Common myeloid progenitor, CD34-positive (primary cell): ENCODE measurements around the gene KCNJ10.

ENCODE experiments used
- CTCF ChIA-PET: fragments of 350-600 bp; sonication (Branson Sonifier 250); formaldehyde crosslinking; loops from one replicate; lab custom pipeline; 2021; ENCODE audit warnings: antibody characterized with exemption; lab: Charles Lee
- POLR2A ChIA-PET: fragments of 350-600 bp; sonication (Branson Sonifier 250); formaldehyde crosslinking; loops from one replicate; lab custom pipeline; 2021; ENCODE audit warnings: antibody characterized with exemption; lab: Charles Lee
- DNase-seq, 3 donors: peaks; one replicate each; pipeline versions ENCODE4 v3.0.0 to v3.0.0-alpha.2; 2013
- H3K27ac ChIP-seq, 2 experiments: 1 replicate in 1 of 2; 2 replicates in 1 of 2; pipeline ENCODE4 v1.7.0; 2013; ENCODE audit warnings: inconsistent platforms in 2 of 2, low read length in 2 of 2, mild to moderate bottlenecking in 2 of 2, low read depth in 1 of 2, moderate library complexity in 1 of 2; ENCODE audit not compliant: severe bottlenecking in 2 of 2, insufficient read depth in 1 of 2, poor library complexity in 1 of 2
- H3K27me3 ChIP-seq, 5 experiments: replicated peaks in 2 of 5; 1 replicate in 3 of 5; 2 replicates in 2 of 5; pipeline versions ENCODE4 v1.6.1 to v1.7.0; 2013; ENCODE audit warnings: low read length in 4 of 5, mild to moderate bottlenecking in 2 of 5, moderate library complexity in 2 of 5, inconsistent platforms in 1 of 5; ENCODE audit not compliant: insufficient read depth in 5 of 5, control insufficient read depth in 4 of 5
- H3K36me3 ChIP-seq, 4 experiments: 1 replicate in 2 of 4; 2 replicates in 2 of 4; pipeline versions ENCODE4 v1.6.1 to v1.7.0; 2013; ENCODE audit warnings: low read length in 3 of 4, control low read depth in 1 of 4, mild to moderate bottlenecking in 1 of 4; ENCODE audit not compliant: control insufficient read depth in 4 of 4, insufficient read depth in 4 of 4
- H3K4me1 ChIP-seq, 4 experiments: 1 replicate in 3 of 4; 2 replicates in 1 of 4; pipeline versions ENCODE4 v1.6.1 to v1.7.1; 2013; ENCODE audit warnings: low read length in 3 of 4, mild to moderate bottlenecking in 3 of 4, control low read depth in 1 of 4, inconsistent platforms in 1 of 4, moderate library complexity in 1 of 4; ENCODE audit not compliant: control insufficient read depth in 4 of 4, insufficient read depth in 4 of 4; ENCODE audit errors: control extremely low read depth in 1 of 4
- H3K4me3 ChIP-seq, 7 experiments: 1 replicate in 4 of 7; 2 replicates in 3 of 7; pipeline versions ENCODE4 v1.5.1 to v1.7.0; 2013; ENCODE audit warnings: mild to moderate bottlenecking in 7 of 7, low read length in 6 of 7, moderate library complexity in 6 of 7, inconsistent platforms in 2 of 7, low read depth in 2 of 7, control low read depth in 1 of 7; ENCODE audit not compliant: insufficient read depth in 4 of 7, control insufficient read depth in 1 of 7; ENCODE audit errors: extremely low read depth in 1 of 7
- H3K9me3 ChIP-seq, 5 experiments: 1 replicate in 4 of 5; 2 replicates in 1 of 5; pipeline versions ENCODE4 v1.6.1 to v1.7.1; 2013; ENCODE audit warnings: low read length in 4 of 5, mild to moderate bottlenecking in 2 of 5, inconsistent platforms in 1 of 5, low read depth in 1 of 5, moderate library complexity in 1 of 5; ENCODE audit not compliant: control insufficient read depth in 4 of 5, insufficient read depth in 2 of 5; ENCODE audit errors: control extremely low read depth in 1 of 5
- WGBS: methylation state at CpG from one replicate; pipeline ENCODE4 v1.1.5; 2013; ENCODE audit not compliant: insufficient coverage; 5-methylcytosine and 5-hydroxymethylcytosine counted together

The KCNJ10 gene

DNA sequence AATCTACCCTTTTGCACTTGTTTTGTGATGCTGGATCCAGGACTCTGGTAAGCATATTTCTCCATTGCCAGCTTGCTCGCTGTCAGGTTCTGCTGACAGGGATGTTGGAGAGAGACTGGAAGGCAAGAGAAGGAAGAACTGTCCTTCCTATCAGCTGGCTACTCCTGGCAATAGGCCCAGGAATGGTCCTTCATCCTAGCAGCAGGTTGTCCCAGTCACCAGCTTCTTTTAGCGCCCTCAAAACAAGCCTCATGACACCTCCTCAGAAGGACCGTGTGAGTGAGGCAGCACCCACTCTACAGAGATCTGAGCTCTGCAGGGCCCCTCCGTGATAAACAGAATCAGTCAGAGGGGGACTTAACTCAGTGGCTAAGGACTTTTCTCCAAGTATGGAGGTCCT lies 82.8 kb downstream of the KCNJ10 start:
- no peak for DNase-seq
- ChIA-PET POLR2A (no interaction called here), CTCF (interaction anchor here (1.1 to 2.3 kb wide), 2 partner anchors 12 to 20 kb away, joined by 3 to 10 read pairs; no protein-coding TSS in a partner anchor)
- no peaks in the 10 kb centered on the region for H3K36me3 ChIP-seq
- H3K27me3 ChIP-seq = peaks cover 0 to 2% (median 0%) of the 10 kb centered on the region in 5 experiments
- H3K4me1 ChIP-seq = peaks cover 0 to 8% (median 6%) of the 10 kb centered on the region in 4 experiments
- H3K27ac ChIP-seq = no peak overlapping the region
- H3K4me3 ChIP-seq = no peak overlapping the region
- 100% methylated on average over 4 of the region's 4 CpGs for WGBS
- H3K9me3 ChIP-seq = no peaks in the 10 kb centered on the region

GRCh38 chr1:159986531-159986930 lies 83.4 kb downstream of the KCNJ10 start:
- Histone ChIP-seq H3K4me3 (no peak overlapping the region), H3K27me3 (peaks cover 0 to 2% (median 0%) of the 10 kb centered on the region in 5 experiments), H3K9me3 (no peaks in the 10 kb centered on the region), H3K36me3 (no peaks in the 10 kb centered on the region), H3K4me1 (peaks cover 0 to 5% (median 4%) of the 10 kb centered on the region in 4 experiments), H3K27ac (no peak overlapping the region)
- POLR2A ChIA-PET = no interaction called here
- DNase-seq = no peak
- WGBS = no CpG with 5 or more reads among the region's 1 CpG
- CTCF ChIA-PET = interaction anchor here (1.1 kb wide), 1 partner anchor 13 kb away, joined by 3 read pairs; no protein-coding TSS in a partner anchor

GRCh38 chr1:159986093-159986492 lies 83.9 kb downstream of the KCNJ10 start:
- no peak overlapping the region for H3K27ac ChIP-seq
- CTCF ChIA-PET = no interaction called here
- POLR2A ChIA-PET = no interaction called here
- H3K9me3 ChIP-seq = no peaks in the 10 kb centered on the region
- peaks cover 0 to 2% (median 0%) of the 10 kb centered on the region in 5 experiments for H3K27me3 ChIP-seq
- DNase-seq = no peak
- no peaks in the 10 kb centered on the region for H3K36me3 ChIP-seq
- no peak overlapping the region for H3K4me3 ChIP-seq
- 100% methylated on average over 1 of the region's 2 CpGs for WGBS
- peaks cover 0 to under 1% (median under 1%) of the 10 kb centered on the region in 4 experiments for H3K4me1 ChIP-seq

DNA sequence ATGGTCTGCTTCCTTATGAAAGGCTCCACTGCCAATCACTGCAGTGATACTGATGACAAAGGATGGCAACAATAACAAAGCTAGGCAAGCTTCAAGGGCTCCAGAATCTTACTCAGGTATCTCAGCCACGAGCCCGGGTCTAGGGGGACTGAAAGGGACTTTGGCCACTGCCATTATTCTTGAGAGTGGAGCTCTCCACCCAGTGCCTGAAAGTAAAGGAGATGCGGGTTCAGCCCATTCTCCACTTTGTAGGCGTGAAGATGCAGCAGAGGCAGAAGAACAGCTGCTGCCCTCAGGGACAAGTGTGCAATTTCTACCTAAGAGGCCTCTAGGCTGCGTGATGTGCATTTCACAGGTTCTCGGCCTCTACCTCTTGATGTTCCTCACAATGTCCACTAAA lies 84.5 kb downstream of the KCNJ10 start:
- Histone ChIP-seq H3K27me3 (peaks cover 0 to 2% (median 0%) of the 10 kb centered on the region in 5 experiments), H3K4me3 (no peak overlapping the region), H3K9me3 (no peaks in the 10 kb centered on the region), H3K4me1 (no peaks in the 10 kb centered on the region), H3K36me3 (no peaks in the 10 kb centered on the region), H3K27ac (no peak overlapping the region)
- DNase-seq = no peak
- 98% methylated on average over 4 of the region's 6 CpGs for WGBS
- ChIA-PET POLR2A (no interaction called here), CTCF (interaction anchor here (1.2 kb wide), 1 partner anchor 14 kb away, joined by 3 read pairs; no protein-coding TSS in a partner anchor)

DNA sequence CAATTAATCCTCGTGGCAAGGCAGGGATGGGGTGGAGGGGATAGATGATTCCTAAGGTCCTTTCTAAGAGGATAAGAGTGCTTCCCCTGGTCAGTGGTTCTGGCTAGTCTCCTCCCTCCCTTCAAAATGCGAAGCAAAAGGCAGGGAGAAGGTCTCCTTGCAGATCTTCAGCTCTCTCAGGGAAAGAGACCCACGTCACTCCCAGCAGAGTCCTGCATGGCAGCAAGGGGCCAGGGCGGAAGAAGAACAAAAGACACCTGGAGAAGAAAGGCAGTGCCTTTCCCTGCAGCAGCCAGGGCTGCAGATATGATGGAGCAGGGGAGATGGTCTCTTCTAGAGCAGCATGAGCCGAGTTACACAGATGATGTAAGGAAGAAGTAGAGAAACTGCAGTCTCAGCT lies 86.3 kb downstream of the KCNJ10 start:
- CTCF ChIA-PET = interaction anchor here (1.3 to 1.4 kb wide), 2 partner anchors 29 to 45 kb away, joined by 3 to 5 read pairs; no protein-coding TSS in a partner anchor
- Histone ChIP-seq H3K27me3 (peaks cover 0 to 3% (median 0%) of the 10 kb centered on the region in 5 experiments), H3K4me1 (no peaks in the 10 kb centered on the region), H3K36me3 (no peaks in the 10 kb centered on the region), H3K4me3 (no peak overlapping the region), H3K27ac (no peak overlapping the region), H3K9me3 (no peaks in the 10 kb centered on the region)
- POLR2A ChIA-PET = no interaction called here
- DNase-seq = no peak
- 93% methylated on average over 5 of the region's 5 CpGs for WGBS

- CTCF ChIA-PET = no interaction called here
- no peaks in the 10 kb centered on the region for H3K36me3 ChIP-seq
- no peak overlapping the region for H3K4me3 ChIP-seq
- DNase-seq = no peak
- no peaks in the 10 kb centered on the region for H3K4me1 ChIP-seq
- WGBS = 93% methylated on average over 4 of the region's 6 CpGs
- POLR2A ChIA-PET = no interaction called here
- peaks cover 0 to 11% (median 5%) of the 10 kb centered on the region in 5 experiments for H3K27me3 ChIP-seq
- H3K27ac ChIP-seq = no peak overlapping the region
- no peaks in the 10 kb centered on the region for H3K9me3 ChIP-seq
These were observed 87.7 kb downstream of the KCNJ10 start for GRCh38 chr1:159982280-159982679.

DNA sequence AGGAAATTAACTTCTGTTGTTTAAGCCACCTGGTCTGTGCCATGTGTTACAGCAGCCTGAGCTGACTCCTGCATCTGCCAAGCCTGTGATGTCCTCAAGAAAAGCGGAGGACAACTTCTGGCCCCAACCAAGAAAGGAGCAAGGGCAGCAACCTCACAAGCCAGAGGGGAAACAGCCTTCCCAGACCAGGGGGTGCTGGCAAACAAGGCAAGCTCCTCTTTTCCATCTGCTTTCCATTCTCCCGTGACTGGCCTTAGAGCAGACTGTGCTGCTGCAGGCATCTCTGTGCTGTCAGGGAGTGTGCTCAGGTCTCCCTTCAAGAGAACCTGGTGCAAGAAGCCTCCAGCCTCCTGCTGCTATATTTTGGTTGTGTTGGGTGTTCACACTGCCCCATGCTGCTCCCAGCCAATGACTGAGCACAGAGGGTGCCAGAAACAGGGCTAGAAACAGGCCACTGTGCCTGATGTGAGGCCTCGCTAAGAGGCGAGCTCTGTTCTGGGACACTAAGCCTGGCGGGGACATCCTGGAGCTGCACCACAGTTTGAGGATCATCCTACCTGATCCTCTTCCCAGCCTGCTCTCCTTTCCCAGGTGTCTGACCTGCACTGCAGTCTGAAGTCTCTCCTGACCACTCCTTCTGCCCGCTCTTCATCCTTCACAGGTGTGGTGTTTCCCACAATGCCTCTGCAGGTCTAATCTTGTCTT lies 88.5 kb downstream of the KCNJ10 start:
- 99% methylated on average over 6 of the region's 6 CpGs for WGBS
- H3K36me3 ChIP-seq = no peaks in the 10 kb centered on the region

More for the DNA sequence above, 88.5 kb downstream of the KCNJ10 start:
- CTCF ChIA-PET = interaction anchor here (0.8 kb wide), 1 partner anchor 13 kb away, joined by 3 read pairs; no protein-coding TSS in a partner anchor
- no peak for DNase-seq
- Histone ChIP-seq H3K9me3 (no peaks in the 10 kb centered on the region), H3K4me3 (no peak overlapping the region), H3K4me1 (no peaks in the 10 kb centered on the region), H3K27ac (no peak overlapping the region), H3K27me3 (peaks cover 0 to 16% (median 5%) of the 10 kb centered on the region in 5 experiments)
- POLR2A ChIA-PET = no interaction called here
